Measurements from ENCODE around the gene ZNF451. TPM values are rescaled to one million over a fixed set of nuclear protein-coding genes. Genes with fewer than 3 reads are reported as not detected.

ZNF451 gene
- total RNA-seq, 1 donor from 2014 or later = 61.0 TPM

DNA sequence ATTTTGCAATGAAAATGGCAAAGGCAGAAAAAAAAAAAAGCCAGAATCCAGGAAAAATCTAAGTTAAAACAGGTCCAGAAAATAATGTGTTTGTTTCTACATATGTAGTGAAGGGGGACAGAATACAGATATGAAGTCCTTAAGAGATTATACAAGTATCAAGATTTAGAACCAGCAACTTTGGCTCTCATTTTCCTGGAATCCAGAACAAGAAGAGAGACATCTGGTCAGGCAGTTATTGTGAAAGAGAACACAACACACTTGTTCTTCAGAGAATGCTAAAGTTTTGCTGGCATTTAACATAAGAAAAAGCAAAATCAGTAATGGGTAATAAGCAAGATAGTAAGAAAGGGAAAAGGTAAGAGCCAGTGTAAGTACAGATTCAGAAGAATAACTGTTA is 103.2 kb downstream of the ZNF451 start:
- H3K27me3 Mint-ChIP-seq (ENCODE audit: low read depth) = no peaks in the 10 kb centered on the region
- DNase-seq (ENCODE audit: low read depth, low spot score) = no peak
- peaks cover 20% of the 10 kb centered on the region for H3K36me3 Mint-ChIP-seq (ENCODE audit: low read depth)
- H3K4me3 Mint-ChIP-seq = no peak overlapping the region
- H3K4me1 Mint-ChIP-seq = no peaks in the 10 kb centered on the region
- no peaks in the 10 kb centered on the region for H3K9me3 Mint-ChIP-seq
- no peak overlapping the region for H3K27ac Mint-ChIP-seq (ENCODE audit: unreplicated experiment)
- TF ChIP-seq CTCF (conservative IDR thresholded peaks at IDR 0.05) = no peak

DNA sequence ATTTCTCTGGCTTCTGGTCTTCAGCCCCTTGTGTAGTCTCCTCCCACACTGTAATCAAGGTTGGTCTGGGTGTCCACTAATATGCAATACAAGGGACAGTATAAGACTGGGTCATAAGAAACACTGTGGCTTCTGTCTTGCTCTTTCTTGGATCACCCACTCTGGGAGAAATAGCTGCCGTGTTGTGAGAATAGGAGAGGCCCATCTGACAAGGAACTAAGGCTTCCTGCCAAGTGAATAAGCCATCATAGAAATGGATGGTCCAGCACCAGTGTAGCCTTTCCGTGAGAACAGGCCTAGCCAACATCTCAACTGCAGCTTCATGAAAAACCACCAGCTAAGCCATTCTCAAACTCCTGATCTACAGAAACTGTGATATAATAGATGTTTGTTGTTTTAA is 105.5 kb downstream of the ZNF451 start:
- no peaks in the 10 kb centered on the region for H3K27me3 Mint-ChIP-seq (ENCODE audit: low read depth)
- H3K4me3 Mint-ChIP-seq = no peak overlapping the region
- peaks cover 18% of the 10 kb centered on the region for H3K36me3 Mint-ChIP-seq (ENCODE audit: low read depth)
- H3K9me3 Mint-ChIP-seq = no peaks in the 10 kb centered on the region
- TF ChIP-seq CTCF (conservative IDR thresholded peaks at IDR 0.05) = no peak
- DNase-seq (ENCODE audit: low read depth, low spot score) = no peak
- no peaks in the 10 kb centered on the region for H3K4me1 Mint-ChIP-seq
- H3K27ac Mint-ChIP-seq (ENCODE audit: unreplicated experiment) = no peak overlapping the region

- Mint-ChIP-seq H3K4me1 (peaks cover 4% of the 10 kb centered on the region), H3K4me3 (no peak overlapping the region), H3K27me3 (ENCODE audit: low read depth) (no peaks in the 10 kb centered on the region), H3K27ac (ENCODE audit: unreplicated experiment) (no peak overlapping the region), H3K9me3 (no peaks in the 10 kb centered on the region), H3K36me3 (ENCODE audit: low read depth) (peaks cover 7% of the 10 kb centered on the region)
- no peak for DNase-seq (ENCODE audit: low read depth, low spot score)
- no peak for TF ChIP-seq CTCF (conservative IDR thresholded peaks at IDR 0.05)
Observed at GRCh38 chr6:57198926-57199636, 109.1 kb downstream of the ZNF451 start.

DNA sequence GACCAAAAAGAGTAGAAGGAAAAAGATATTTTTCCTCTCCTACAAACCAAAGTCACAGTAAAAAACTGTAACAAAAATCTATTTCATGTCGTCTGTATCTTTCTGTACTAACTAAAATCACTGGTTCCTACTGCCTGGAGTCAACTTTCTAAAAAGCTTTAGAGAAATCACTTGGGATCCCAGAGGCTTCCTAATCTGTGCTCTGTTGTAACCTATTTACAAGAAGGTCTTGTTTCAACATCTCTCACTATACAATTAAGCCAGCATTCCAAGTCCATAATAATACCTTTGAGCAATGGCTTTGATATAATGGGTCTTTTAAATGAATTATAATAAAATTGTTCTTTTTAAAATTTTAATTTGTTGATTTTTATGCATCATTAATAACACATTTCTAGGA is 111.7 kb downstream of the ZNF451 start:
- Mint-ChIP-seq H3K4me3 (no peak overlapping the region), H3K27me3 (ENCODE audit: low read depth) (no peaks in the 10 kb centered on the region), H3K36me3 (ENCODE audit: low read depth) (peaks cover 4% of the 10 kb centered on the region), H3K4me1 (peaks cover 15% of the 10 kb centered on the region), H3K27ac (ENCODE audit: unreplicated experiment) (no peak overlapping the region), H3K9me3 (no peaks in the 10 kb centered on the region)
- DNase-seq (ENCODE audit: low read depth, low spot score) = no peak
- TF ChIP-seq CTCF (conservative IDR thresholded peaks at IDR 0.05) = no peak

DNA sequence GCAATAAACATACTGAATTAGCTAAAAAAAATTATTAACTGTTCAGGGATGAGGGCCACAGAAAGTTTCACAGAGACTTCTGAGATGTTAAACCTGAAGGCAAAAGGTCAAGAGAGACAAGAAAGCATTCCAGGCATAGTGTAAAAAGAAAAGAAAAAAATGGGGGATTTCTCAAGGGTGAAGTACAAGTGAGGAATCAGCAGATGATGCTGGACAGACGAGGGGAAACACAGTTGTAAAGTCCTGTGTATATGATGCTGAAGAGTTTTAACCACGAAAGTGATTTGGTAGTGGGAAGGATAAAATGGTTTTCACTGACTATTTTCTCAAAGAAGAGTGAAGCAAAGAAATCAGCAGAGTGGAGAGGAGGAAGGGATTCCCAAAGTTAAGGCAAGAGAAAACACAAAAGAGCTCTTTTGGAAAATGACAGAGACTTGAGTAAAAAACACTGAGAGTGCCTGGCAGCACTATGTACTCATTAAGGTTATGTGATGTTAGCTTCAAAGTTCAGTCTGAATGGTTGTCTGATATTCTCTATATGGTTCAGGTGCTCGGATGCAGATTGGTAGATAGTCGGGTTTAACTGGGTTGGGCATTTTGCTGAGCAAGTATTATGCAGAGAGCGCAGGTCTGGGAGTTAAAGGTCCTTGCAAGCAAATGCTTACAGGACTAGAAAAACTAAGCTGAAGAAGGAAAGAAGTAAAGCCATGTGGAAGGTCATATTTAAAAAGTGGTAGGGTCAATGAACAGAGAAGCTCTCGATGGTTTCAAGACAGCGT is 115.8 kb downstream of the ZNF451 start:
- Mint-ChIP-seq H3K27ac (ENCODE audit: unreplicated experiment) (no peak overlapping the region), H3K4me3 (no peak overlapping the region), H3K36me3 (ENCODE audit: low read depth) (peaks cover 10% of the 10 kb centered on the region), H3K9me3 (no peaks in the 10 kb centered on the region), H3K4me1 (peaks cover 15% of the 10 kb centered on the region), H3K27me3 (ENCODE audit: low read depth) (no peaks in the 10 kb centered on the region)
- DNase-seq (ENCODE audit: low read depth, low spot score) = no peak
- TF ChIP-seq CTCF (conservative IDR thresholded peaks at IDR 0.05) = no peak

All from neural crest cell (in vitro differentiated cells).